GM18526 (cell line): Measurements from ENCODE around the gene GDF7.

ENCODE experiments used
- POLR2A ChIP-seq: IDR thresholded peaks from 3 replicates; pipeline ENCODE4 v1.6.1; 2011; ENCODE audit not compliant: insufficient read length; ENCODE audit errors: extremely low read depth

GDF7 gene

GRCh38 chr2:20635675-20636584 lies 31.0 kb upstream of the GDF7 start:
- TF ChIP-seq POLR2A = no peak

GRCh38 chr2:20637147-20637546 lies 29.8 kb upstream of the GDF7 start:
- TF ChIP-seq POLR2A = no peak

GRCh38 chr2:20638014-20638413 lies 28.9 kb upstream of the GDF7 start:
- TF ChIP-seq POLR2A = no peak

GRCh38 chr2:20638646-20639430 lies 28.1 kb upstream of the GDF7 start:
- no peak for TF ChIP-seq POLR2A

GRCh38 chr2:20640411-20641122 lies 26.4 kb upstream of the GDF7 start:
- no peak for TF ChIP-seq POLR2A

GRCh38 chr2:20641123-20641985 lies 25.6 kb upstream of the GDF7 start:
- no peak for TF ChIP-seq POLR2A

- TF ChIP-seq POLR2A = no peak
These were observed 24.6 kb upstream of the GDF7 start for GRCh38 chr2:20642055-20642971.

GRCh38 chr2:20643060-20643459 lies 23.9 kb upstream of the GDF7 start:
- no peak for TF ChIP-seq POLR2A

- no peak for TF ChIP-seq POLR2A
These were observed 23.1 kb upstream of the GDF7 start for GRCh38 chr2:20643826-20644225.

GRCh38 chr2:20645301-20645701 lies 21.6 kb upstream of the GDF7 start:
- no peak for TF ChIP-seq POLR2A

- no peak for TF ChIP-seq POLR2A
These were observed 21.2 kb upstream of the GDF7 start for GRCh38 chr2:20645761-20646160.

- no peak for TF ChIP-seq POLR2A
These were observed 20.5 kb upstream of the GDF7 start for GRCh38 chr2:20646446-20646845.

- TF ChIP-seq POLR2A = no peak
These were observed 19.7 kb upstream of the GDF7 start for GRCh38 chr2:20647211-20647610.

- no peak for TF ChIP-seq POLR2A
These were observed 19.2 kb upstream of the GDF7 start for GRCh38 chr2:20647738-20648137.
